ENCODE measurements around the gene PKHD1.

The PKHD1 gene

GRCh38 chr6:51846531-51846930 is 240.9 kb downstream of the PKHD1 start:
- DNase-seq (ENCODE audit: low read depth): no peak
- TF ChIP-seq CTCF (conservative IDR thresholded peaks at IDR 0.05; ENCODE audit: low read depth, low read length): no peak
- H3K4me3 ChIP-seq (ENCODE audit: low read length): no peak overlapping the region

GRCh38 chr6:51844336-51844735 is 243.1 kb downstream of the PKHD1 start:
- H3K4me3 ChIP-seq (ENCODE audit: low read length): no peak overlapping the region
- no peak for DNase-seq (ENCODE audit: low read depth)
- TF ChIP-seq CTCF (conservative IDR thresholded peaks at IDR 0.05; ENCODE audit: low read depth, low read length): no peak

GRCh38 chr6:51843456-51844056 is 243.9 kb downstream of the PKHD1 start:
- no peak overlapping the region for H3K4me3 ChIP-seq (ENCODE audit: low read length)
- TF ChIP-seq CTCF (conservative IDR thresholded peaks at IDR 0.05; ENCODE audit: low read depth, low read length): no peak
- no peak for DNase-seq (ENCODE audit: low read depth)

GRCh38 chr6:51842804-51843378 is 244.5 kb downstream of the PKHD1 start:
- no peak for DNase-seq (ENCODE audit: low read depth)
- no peak overlapping the region for H3K4me3 ChIP-seq (ENCODE audit: low read length)
- TF ChIP-seq CTCF (conservative IDR thresholded peaks at IDR 0.05; ENCODE audit: low read depth, low read length): no peak

GRCh38 chr6:51842061-51842803 is 245.2 kb downstream of the PKHD1 start:
- no peak overlapping the region for H3K4me3 ChIP-seq (ENCODE audit: low read length)
- no peak for TF ChIP-seq CTCF (conservative IDR thresholded peaks at IDR 0.05; ENCODE audit: low read depth, low read length)
- DNase-seq (ENCODE audit: low read depth): no peak

GRCh38 chr6:51841626-51842025 is 245.8 kb downstream of the PKHD1 start:
- no peak for DNase-seq (ENCODE audit: low read depth)
- H3K4me3 ChIP-seq (ENCODE audit: low read length): no peak overlapping the region
- TF ChIP-seq CTCF (conservative IDR thresholded peaks at IDR 0.05; ENCODE audit: low read depth, low read length): no peak

Measured in retinal pigment epithelial cell (primary cell).